GM12801 (cell line): ENCODE data around the gene NCOA5.

ENCODE experiments used
- TF ChIP-seq, protein P1 (sequence below): IDR thresholded peaks from one replicate; pipeline ENCODE4 v1.5.1; 2011; ENCODE audit warnings: control low read depth; ENCODE audit not compliant: insufficient read length; ENCODE audit errors: extremely low read depth

Gene NCOA5

DNA sequence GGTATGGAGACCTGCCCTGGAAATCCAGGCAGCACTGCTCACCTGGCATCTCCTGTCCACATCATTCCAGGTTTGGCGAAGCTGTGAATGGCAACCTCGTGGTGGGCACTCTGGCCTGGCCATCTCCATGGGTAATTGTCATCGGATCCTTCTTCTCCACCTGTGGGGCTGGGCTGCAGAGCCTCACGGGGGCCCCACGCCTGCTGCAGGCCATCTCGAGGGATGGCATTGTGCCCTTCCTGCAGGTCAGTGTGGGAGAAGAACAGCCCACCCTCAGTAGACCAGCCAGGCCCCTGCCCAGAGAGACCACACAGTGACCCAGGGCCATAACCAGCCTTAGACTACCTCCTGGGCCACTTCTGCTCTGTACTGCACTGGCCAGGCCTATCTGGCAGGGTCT lies 44.9 kb downstream of the NCOA5 start:
- TF ChIP-seq, protein P1, sequence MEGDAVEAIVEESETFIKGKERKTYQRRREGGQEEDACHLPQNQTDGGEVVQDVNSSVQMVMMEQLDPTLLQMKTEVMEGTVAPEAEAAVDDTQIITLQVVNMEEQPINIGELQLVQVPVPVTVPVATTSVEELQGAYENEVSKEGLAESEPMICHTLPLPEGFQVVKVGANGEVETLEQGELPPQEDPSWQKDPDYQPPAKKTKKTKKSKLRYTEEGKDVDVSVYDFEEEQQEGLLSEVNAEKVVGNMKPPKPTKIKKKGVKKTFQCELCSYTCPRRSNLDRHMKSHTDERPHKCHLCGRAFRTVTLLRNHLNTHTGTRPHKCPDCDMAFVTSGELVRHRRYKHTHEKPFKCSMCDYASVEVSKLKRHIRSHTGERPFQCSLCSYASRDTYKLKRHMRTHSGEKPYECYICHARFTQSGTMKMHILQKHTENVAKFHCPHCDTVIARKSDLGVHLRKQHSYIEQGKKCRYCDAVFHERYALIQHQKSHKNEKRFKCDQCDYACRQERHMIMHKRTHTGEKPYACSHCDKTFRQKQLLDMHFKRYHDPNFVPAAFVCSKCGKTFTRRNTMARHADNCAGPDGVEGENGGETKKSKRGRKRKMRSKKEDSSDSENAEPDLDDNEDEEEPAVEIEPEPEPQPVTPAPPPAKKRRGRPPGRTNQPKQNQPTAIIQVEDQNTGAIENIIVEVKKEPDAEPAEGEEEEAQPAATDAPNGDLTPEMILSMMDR = no peak

DNA sequence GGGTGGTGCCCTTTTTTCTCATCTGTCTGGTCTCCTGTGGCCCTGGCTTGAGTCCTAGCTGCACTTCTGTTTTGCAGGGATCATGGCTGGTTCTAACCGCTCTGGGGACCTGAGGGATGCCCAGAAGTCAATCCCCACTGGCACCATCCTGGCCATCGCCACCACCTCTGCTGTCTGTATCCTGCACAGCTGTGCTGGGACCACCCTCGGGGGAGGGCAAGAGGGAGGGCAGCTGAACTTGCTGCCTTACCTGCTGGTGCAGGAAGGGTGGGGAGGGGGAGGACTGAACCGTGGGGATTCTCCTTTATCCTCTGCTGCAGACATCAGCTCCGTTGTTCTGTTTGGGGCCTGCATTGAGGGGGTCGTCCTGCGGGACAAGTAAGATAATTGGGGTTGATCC lies 46.2 kb downstream of the NCOA5 start:
- TF ChIP-seq, protein P1 = no peak

DNA sequence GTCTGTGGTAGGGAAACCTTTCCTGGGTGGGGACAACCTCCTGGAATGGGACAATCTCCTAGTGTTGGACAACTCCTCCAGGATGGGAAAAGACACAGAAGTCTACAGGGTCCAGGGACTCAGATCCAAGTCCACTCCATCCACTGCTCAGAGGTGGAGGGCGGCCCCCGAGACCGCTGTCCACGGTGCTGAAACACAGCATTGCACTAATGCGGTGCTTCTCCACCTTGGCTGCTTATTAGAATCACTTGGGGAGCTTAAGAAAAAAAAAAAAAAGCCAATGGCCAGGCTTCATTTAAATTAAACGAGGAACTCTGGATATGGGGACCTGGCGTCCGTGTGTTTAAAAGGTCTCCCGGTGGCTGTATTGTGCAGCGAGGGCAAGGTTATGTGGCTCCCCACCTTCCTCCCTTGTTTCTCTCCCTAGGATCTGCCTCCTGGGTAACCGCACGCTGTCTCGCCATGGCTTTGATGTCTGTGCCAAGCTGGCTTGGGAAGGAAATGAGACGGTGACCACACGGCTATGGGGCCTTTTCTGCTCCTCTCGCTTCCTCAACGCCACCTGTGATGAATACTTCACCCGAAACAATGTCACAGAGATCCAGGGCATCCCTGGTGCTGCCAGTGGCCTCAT lies 48.7 kb downstream of the NCOA5 start:
- TF ChIP-seq, protein P1 = no peak

DNA sequence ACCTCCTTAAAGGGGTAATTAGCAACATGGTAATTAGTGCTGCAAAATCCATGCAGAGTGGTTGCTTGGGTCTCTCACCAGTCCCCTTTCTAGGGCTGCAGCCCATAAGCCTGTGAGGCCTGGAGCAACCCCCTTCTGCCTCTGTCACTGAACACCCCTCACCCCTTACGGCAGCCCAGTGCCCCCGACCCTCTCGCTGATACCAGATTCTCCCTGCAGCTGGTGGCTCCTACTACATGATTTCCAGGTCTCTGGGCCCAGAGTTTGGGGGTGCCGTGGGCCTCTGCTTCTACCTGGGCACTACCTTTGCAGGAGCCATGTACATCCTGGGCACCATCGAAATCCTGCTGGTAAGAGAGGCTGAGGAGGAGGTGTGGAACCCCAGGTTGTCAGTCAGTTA lies 52.7 kb downstream of the NCOA5 start:
- TF ChIP-seq, protein P1 = no peak

- TF ChIP-seq, protein P1 = no peak
These were observed 53.4 kb downstream of the NCOA5 start for GRCh38 chr20:46036370-46036769.

- TF ChIP-seq, protein P1 = no peak
These were observed 54.0 kb downstream of the NCOA5 start for GRCh38 chr20:46035713-46036112.

- TF ChIP-seq, protein P1 = no peak
These were observed 54.5 kb downstream of the NCOA5 start for GRCh38 chr20:46035253-46035652.

DNA sequence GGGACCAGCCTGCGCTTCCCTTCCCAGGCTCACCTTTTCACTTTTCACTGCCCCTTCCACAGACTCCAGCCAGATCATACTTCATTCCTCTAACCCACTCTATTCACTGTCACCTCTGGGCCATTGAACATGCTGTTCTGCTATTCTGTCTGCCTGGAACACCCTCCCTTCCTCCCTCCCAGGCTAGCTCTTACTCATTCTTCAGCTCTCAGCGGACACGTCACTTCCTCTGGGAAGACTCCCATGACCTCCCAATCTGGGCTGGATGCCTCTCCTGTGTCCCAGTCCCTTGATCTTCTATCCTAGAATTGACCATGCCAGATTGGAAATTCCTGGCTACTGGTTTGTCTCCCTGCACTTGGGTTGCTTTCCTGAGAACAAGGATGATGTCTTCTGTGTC lies 55.7 kb downstream of the NCOA5 start:
- TF ChIP-seq, protein P1 = no peak
